HL-60 (cell line): ENCODE data around the gene OPN5.

Experiments used
- DNase-seq, 2 experiments: peaks; one replicate each; pipeline ENCODE4 v3.0.0-alpha.2; 2010 to 2020; ENCODE audit warnings: low read depth in 1 of 2, low spot score in 1 of 2
- H3K27ac ChIP-seq: fragments of 250-450 bp; sonication (Bioruptor Pico); replicated peaks from 2 replicates; pipeline ENCODE4 v1.5.1; 2020; ENCODE audit warnings: mild to moderate bottlenecking, moderate library complexity
- H3K27me3 ChIP-seq: fragments of 250-450 bp; sonication (Bioruptor Pico); 2 replicates; pipeline ENCODE4 v1.5.1; 2021; ENCODE audit warnings: mild to moderate bottlenecking, moderate library complexity; ENCODE audit not compliant: insufficient read depth, poor library complexity, severe bottlenecking
- H3K4me3 ChIP-seq: replicated peaks from 2 replicates; pipeline ENCODE4 v1.5.1; 2011; ENCODE audit warnings: mild to moderate bottlenecking, control low read depth, low read length; ENCODE audit not compliant: insufficient read depth
- CTCF ChIP-seq: IDR thresholded peaks from one replicate; pipeline ENCODE4 v1.5.1; 2011; ENCODE audit warnings: low read length, control low read depth, inconsistent platforms; ENCODE audit not compliant: insufficient read depth
- GABPA ChIP-seq: IDR thresholded peaks from 2 replicates; pipeline ENCODE4 v1.6.1; 2012; ENCODE audit warnings: low read depth
- POLR2AphosphoS5 ChIP-seq: IDR thresholded peaks from 2 replicates; pipeline ENCODE4 v1.6.1; 2012; ENCODE audit warnings: low read depth
- REST ChIP-seq: IDR thresholded peaks from 2 replicates; pipeline ENCODE4 v1.6.1; 2012; ENCODE audit warnings: low read depth; ENCODE audit not compliant: insufficient replicate concordance
- SPI1 ChIP-seq: IDR thresholded peaks from 2 replicates; pipeline ENCODE4 v1.6.1; 2012; ENCODE audit warnings: low read depth, mild to moderate bottlenecking, borderline replicate concordance

Gene OPN5

GRCh38 chr6:47794577-47795135 is 12.8 kb downstream of the OPN5 start:
- TF ChIP-seq GABPA: no peak
- TF ChIP-seq REST: no peak
- TF ChIP-seq CTCF: no peak
- TF ChIP-seq SPI1: no peak
- TF ChIP-seq POLR2AphosphoS5: no peak
- H3K27ac ChIP-seq: no peak overlapping the region

GRCh38 chr6:47801984-47802383 is 20.2 kb downstream of the OPN5 start:
- H3K27ac ChIP-seq: no peak overlapping the region
- H3K27me3 ChIP-seq: no peaks in the 10 kb centered on the region
- H3K4me3 ChIP-seq: no peak overlapping the region
- TF ChIP-seq POLR2AphosphoS5 (no peak), GABPA (no peak), SPI1 (no peak), CTCF (no peak), REST (no peak)
- DNase-seq: no peak

More at GRCh38 chr6:47794577-47795135, 12.8 kb downstream of the OPN5 start:
- no peak overlapping the region for H3K4me3 ChIP-seq
- H3K27me3 ChIP-seq: no peaks in the 10 kb centered on the region
- DNase-seq: no peak

GRCh38 chr6:47804821-47805220 is 23.0 kb downstream of the OPN5 start:
- no peaks in the 10 kb centered on the region for H3K27me3 ChIP-seq
- H3K27ac ChIP-seq: no peak overlapping the region
- H3K4me3 ChIP-seq: no peak overlapping the region
- DNase-seq: no peak
- TF ChIP-seq REST: no peak
- no peak for TF ChIP-seq CTCF
- no peak for TF ChIP-seq POLR2AphosphoS5
- no peak for TF ChIP-seq GABPA
- TF ChIP-seq SPI1: no peak
